A549 (cell line): Measurements from ENCODE around the gene KATNIP. TPM values are rescaled to one million over a fixed set of nuclear protein-coding genes. Genes with fewer than 3 reads are reported as not detected.

Source experiments
- ATAC-seq, 2 experiments: fragments of 200-7000 bp in 1 of 2; fragments of >200 bp in 1 of 2; cut with Nextera tagmentation in 1 of 2; cut with Tn5 transposase in 1 of 2; 3 replicates each; pipeline versions ENCODE4 v1.8.0 to v1.9.1; 2018 to 2020; ENCODE audit warnings: mild to moderate bottlenecking in 1 of 2, moderate library complexity in 1 of 2
- CTCF ChIA-PET: fragments of 300-600 bp; sonication (Branson Sonifier 250); formaldehyde crosslinking; extraction: SDS; loops from one replicate; lab custom pipeline; 2021; ENCODE audit warnings: antibody characterized with exemption, inconsistent platforms; lab: Yijun Ruan, JAX
- POLR2A ChIA-PET: fragments of 350-600 bp; formaldehyde crosslinking; extraction: SDS; loops from one replicate; lab custom pipeline; 2021; ENCODE audit warnings: antibody characterized with exemption, inconsistent platforms; lab: Yijun Ruan, JAX
- DNase-seq, 2 experiments: peaks; one replicate each; pipeline versions ENCODE4 v3.0.0 to v3.0.0-alpha.2; 2011 to 2016; ENCODE audit warnings: low read depth in 1 of 2, low spot score in 1 of 2
- FAIRE-seq: peaks from 2 replicates; lab custom pipeline; 2011; peaks lifted over from hg19 to GRCh38; lab: Jason Lieb, UNC
- H3K27ac ChIP-seq, 2 experiments: fragments of >200 bp; sonication (Bioruptor Twin); formaldehyde crosslinking; 3 replicates each; pipeline ENCODE4 v1.5.1; 2016 to 2017
- H3K4me1 ChIP-seq: fragments of >200 bp; sonication (Bioruptor Twin); formaldehyde crosslinking; 3 replicates; pipeline ENCODE4 v1.6.1; 2016
- H3K4me2 ChIP-seq: fragments of >200 bp; sonication (Bioruptor Twin); formaldehyde crosslinking; 3 replicates; pipeline ENCODE4 v1.6.1; 2016
- H3K4me3 ChIP-seq: fragments of >200 bp; sonication (Bioruptor Twin); formaldehyde crosslinking; 3 replicates; pipeline ENCODE4 v1.5.1; 2016
- H3K9me3 ChIP-seq: fragments of >200 bp; sonication (Bioruptor Twin); formaldehyde crosslinking; 3 replicates; pipeline ENCODE4 v1.6.1; 2016
- ATOH8 ChIP-seq: fragments of 250-450 bp; sonication (Bioruptor Pico); IDR thresholded peaks from 2 replicates; pipeline ENCODE4 v1.5.0; 2020; ENCODE audit warnings: low read depth, mild to moderate bottlenecking, moderate library complexity
- BCL3 ChIP-seq: fragments of >200 bp; sonication (Bioruptor Twin); formaldehyde crosslinking; IDR thresholded peaks from 3 replicates; pipeline ENCODE4 v1.6.1; 2016
- BHLHE40 ChIP-seq: IDR thresholded peaks from 2 replicates; pipeline ENCODE4 v1.6.1; 2012; ENCODE audit warnings: low read depth, low read length, inconsistent platforms
- CBX2 ChIP-seq: fragments of 200-600 bp; sonication (generic); IDR thresholded peaks from 2 replicates; pipeline ENCODE4 v1.6.1; 2016; ENCODE audit warnings: low read depth, mild to moderate bottlenecking, borderline replicate concordance
- CBX8 ChIP-seq: fragments of 200-600 bp; sonication (generic); IDR thresholded peaks from 2 replicates; pipeline ENCODE4 v1.6.1; 2016
- CHD4 ChIP-seq: fragments of 200-600 bp; sonication (generic); IDR thresholded peaks from 2 replicates; pipeline ENCODE4 v1.6.1; 2016; ENCODE audit warnings: antibody characterized with exemption, mild to moderate bottlenecking, borderline replicate concordance
- CTCF ChIP-seq: fragments of >200 bp; sonication (Bioruptor Twin); formaldehyde crosslinking; IDR thresholded peaks from 3 replicates; pipeline ENCODE4 v1.5.1; 2016
- ESRRA ChIP-seq: fragments of 150-350 bp; IDR thresholded peaks from 2 replicates; pipeline ENCODE4 v1.6.1; 2014; ENCODE audit warnings: mild to moderate bottlenecking, low read length, borderline replicate concordance
- FOXS1 ChIP-seq: fragments of 250-450 bp; sonication (Bioruptor Pico); IDR thresholded peaks from 2 replicates; pipeline ENCODE4 v1.5.0; 2020; ENCODE audit warnings: mild to moderate bottlenecking, moderate library complexity
- GATA3 ChIP-seq: IDR thresholded peaks from 2 replicates; pipeline ENCODE4 v1.6.1; 2012; ENCODE audit warnings: borderline replicate concordance
- HES2 ChIP-seq: fragments of >200 bp; sonication (Bioruptor Twin); formaldehyde crosslinking; IDR thresholded peaks from 2 replicates; pipeline ENCODE4 v1.6.1; 2016
- HOXB5 ChIP-seq: fragments of 250-450 bp; sonication (Bioruptor Pico); IDR thresholded peaks from 2 replicates; pipeline ENCODE4 v1.5.0; 2020; ENCODE audit warnings: mild to moderate bottlenecking, moderate library complexity
- JUNB ChIP-seq: fragments of >200 bp; sonication (Bioruptor Twin); formaldehyde crosslinking; IDR thresholded peaks from 2 replicates; pipeline ENCODE4 v1.6.1; 2016
- KDM1A ChIP-seq: fragments of 200-600 bp; sonication (generic); IDR thresholded peaks from 2 replicates; pipeline ENCODE4 v1.6.1; 2016; ENCODE audit warnings: low read depth, mild to moderate bottlenecking
- KDM5A ChIP-seq: fragments of 200-600 bp; sonication (generic); IDR thresholded peaks from 2 replicates; pipeline ENCODE4 v1.6.1; 2016; ENCODE audit warnings: antibody characterized with exemption, mild to moderate bottlenecking
- MAFK ChIP-seq: fragments of 450-650 bp; IDR thresholded peaks from 2 replicates; pipeline ENCODE4 v1.6.1; 2014; ENCODE audit not compliant: partially characterized antibody
- MAZ ChIP-seq: fragments of 150-350 bp; IDR thresholded peaks from 2 replicates; pipeline ENCODE4 v1.6.1; 2014; ENCODE audit warnings: antibody characterized with exemption, low read depth, low read length, borderline replicate concordance
- NR3C1 ChIP-seq: fragments of >200 bp; sonication (Bioruptor Twin); formaldehyde crosslinking; IDR thresholded peaks from 3 replicates; pipeline ENCODE4 v1.6.1; 2017
- PBX3 ChIP-seq: IDR thresholded peaks from 2 replicates; pipeline ENCODE4 v1.6.1; 2012
- POLR2A ChIP-seq: IDR thresholded peaks from 2 replicates; pipeline ENCODE4 v1.6.1; 2012; ENCODE audit warnings: mild to moderate bottlenecking, low read length
- RAD21 ChIP-seq, 2 experiments: fragments of >200 bp in 1 of 2; sonication (Bioruptor Twin) in 1 of 2; formaldehyde crosslinking in 1 of 2; IDR thresholded peaks in 1 of 2; conservative IDR thresholded peaks in 1 of 2; 2 replicates in 1 of 2; 3 replicates in 1 of 2; pipeline ENCODE4 v1.6.1; 2012 to 2018; ENCODE audit warnings: inconsistent platforms in 1 of 2
- RARB ChIP-seq: fragments of 250-450 bp; sonication (Bioruptor Pico); IDR thresholded peaks from 2 replicates; pipeline ENCODE4 v1.8.0; 2021; ENCODE audit warnings: mild to moderate bottlenecking, moderate library complexity
- RCOR1 ChIP-seq: fragments of 150-350 bp; IDR thresholded peaks from 2 replicates; pipeline ENCODE4 v1.6.1; 2014; ENCODE audit warnings: antibody characterized with exemption, low read length, low read depth
- RFX5 ChIP-seq: fragments of 450-650 bp; IDR thresholded peaks from 2 replicates; pipeline ENCODE4 v1.7.1; 2014; ENCODE audit warnings: antibody characterized with exemption, mild to moderate bottlenecking, moderate library complexity
- SREBF2 ChIP-seq: fragments of 450-650 bp; IDR thresholded peaks from 2 replicates; pipeline ENCODE4 v1.6.1; 2014; ENCODE audit warnings: mild to moderate bottlenecking, moderate library complexity
- TFCP2L1 ChIP-seq: fragments of 250-450 bp; sonication (Bioruptor Pico); IDR thresholded peaks from 2 replicates; pipeline ENCODE4 v1.5.0; 2021; ENCODE audit warnings: mild to moderate bottlenecking
- USF2 ChIP-seq: fragments of 450-650 bp; IDR thresholded peaks from 2 replicates; pipeline ENCODE4 v1.6.1; 2014; ENCODE audit warnings: antibody characterized with exemption
- ZC3H11A ChIP-seq: fragments of 450-650 bp; IDR thresholded peaks from 2 replicates; pipeline ENCODE4 v1.6.1; 2014; ENCODE audit warnings: antibody characterized with exemption, mild to moderate bottlenecking
- ZNF302 ChIP-seq: fragments of 250-450 bp; sonication (Bioruptor Pico); IDR thresholded peaks from 2 replicates; pipeline ENCODE4 v1.9.0; 2021; ENCODE audit warnings: inconsistent platforms, mild to moderate bottlenecking, moderate library complexity
- WGBS: methylation state at CpG from one replicate; pipeline ENCODE4 v1.1.6; 2017; ENCODE audit errors: missing lambda C conversion rate; 5-methylcytosine and 5-hydroxymethylcytosine counted together
- polyA plus RNA-seq, 4 experiments: library from polyadenylated mRNA; depleted of rRNA in 3 of 4; stranded (reverse); fragments of >200 nt; fragmentation: RNase III in 1 of 4; extraction: RNeasy Plus Mini Kit Qiagen cat#74134 plus additional on column Dnase treatment in 1 of 4; gene quantifications; 2 replicates in 3 of 4; 3 replicates in 1 of 4; pipeline ENCODE4 v1.2.3, GENCODE V29; 2011 to 2017

The KATNIP gene
- polyA plus RNA-seq, 2 of the 4 experiments (the other 2 are of a cell fraction) = 12.8 to 27.1 TPM

- POLR2A ChIA-PET = interaction anchor here (0.9 kb wide), 1 partner anchor 34 kb away, joined by 3 read pairs; the partner anchor contains the start of genes GTF3C1 and KATNIP
Measured at GRCh38 chr16:27515874-27516353, 34.0 kb upstream of the KATNIP start.

GRCh38 chr16:27516365-27516764 is 33.6 kb upstream of the KATNIP start:
- Histone ChIP-seq H3K9me3 (no peaks in the 10 kb centered on the region), H3K4me2 (no peak overlapping the region), H3K4me3 (no peak overlapping the region), H3K4me1 (no peaks in the 10 kb centered on the region), H3K27ac (no peak overlapping the region)
- POLR2A ChIA-PET = interaction anchor here (0.9 kb wide), 1 partner anchor 34 kb away, joined by 3 read pairs; the partner anchor contains the start of genes GTF3C1 and KATNIP
- DNase-seq = no peak
- peak in 1 of 2 experiments; percentile 30; a peak in 3 of 6 replicates for ATAC-seq
- WGBS = 86% methylated on average over 11 of the region's 11 CpGs
- FAIRE-seq = no peak
- CTCF ChIA-PET = interaction anchor here (1.0 to 3.3 kb wide), 9 partner anchors 8 to 554 kb away, joined by 3 to 22 read pairs (median 9); no protein-coding TSS in a partner anchor
- TF ChIP-seq GATA3 (no peak), RAD21 (conservative IDR thresholded peaks at IDR 0.05 in 1 of 2, IDR thresholded peaks at IDR 0.05 in 1 of 2) (no peak), KDM1A (no peak), ATOH8 (CRISPR knock-in tag) (no peak), TFCP2L1 (CRISPR knock-in tag) (no peak), BCL3 (no peak), FOXS1 (CRISPR knock-in tag) (no peak), ZNF302 (CRISPR knock-in tag) (no peak), RARB (no peak), CBX8 (no peak), HOXB5 (CRISPR knock-in tag) (no peak), NR3C1 (no peak), BHLHE40 (no peak), CHD4 (no peak), RFX5 (no peak), ESRRA (no peak)

More at GRCh38 chr16:27515874-27516353, 34.0 kb upstream of the KATNIP start:
- Histone ChIP-seq H3K27ac (no peak overlapping the region), H3K4me1 (no peaks in the 10 kb centered on the region), H3K4me2 (no peak overlapping the region), H3K4me3 (no peak overlapping the region), H3K9me3 (no peaks in the 10 kb centered on the region)
- 87% methylated on average over 9 of the region's 9 CpGs for WGBS
- DNase-seq (peak; percentile 48 to 69), ATAC-seq (peak; percentile 91 to 96), FAIRE-seq (no peak)
- CTCF ChIA-PET = interaction anchor here (0.6 to 3.3 kb wide), 15 partner anchors 8 to 555 kb away, joined by 3 to 22 read pairs (median 4); no protein-coding TSS in a partner anchor
- TF ChIP-seq HES2 (no peak), PBX3 (no peak), CBX2 (no peak), JUNB (no peak), KDM1A (no peak), RCOR1 (no peak), ZC3H11A (no peak), RFX5 (no peak), MAFK (no peak), ESRRA (no peak), USF2 (no peak), RAD21 (conservative IDR thresholded peaks at IDR 0.05 in 1 of 2, IDR thresholded peaks at IDR 0.05 in 1 of 2) (peak in 1 of 2 experiments; percentile 7; a peak in 1 of 5 replicates), POLR2A (no peak), MAZ (no peak), KDM5A (no peak), HOXB5 (CRISPR knock-in tag) (no peak), CTCF (peak; percentile 35), SREBF2 (no peak)
